Activated naive CD4-positive, alpha-beta T cell treated with Interleukin-2 at 50 U/mL for 16 hours (primary cell): ENCODE measurements around the gene SCGN.
"Not testable (repeated sequence)": the region's sequence is repeated elsewhere in the genome, so short reads cannot be mapped to it uniquely, and the experiment has no call there.

Source experiments
- DNase-seq: peaks from one replicate; pipeline ENCODE4 v3.0.0-alpha.2; 2020

SCGN gene

DNA sequence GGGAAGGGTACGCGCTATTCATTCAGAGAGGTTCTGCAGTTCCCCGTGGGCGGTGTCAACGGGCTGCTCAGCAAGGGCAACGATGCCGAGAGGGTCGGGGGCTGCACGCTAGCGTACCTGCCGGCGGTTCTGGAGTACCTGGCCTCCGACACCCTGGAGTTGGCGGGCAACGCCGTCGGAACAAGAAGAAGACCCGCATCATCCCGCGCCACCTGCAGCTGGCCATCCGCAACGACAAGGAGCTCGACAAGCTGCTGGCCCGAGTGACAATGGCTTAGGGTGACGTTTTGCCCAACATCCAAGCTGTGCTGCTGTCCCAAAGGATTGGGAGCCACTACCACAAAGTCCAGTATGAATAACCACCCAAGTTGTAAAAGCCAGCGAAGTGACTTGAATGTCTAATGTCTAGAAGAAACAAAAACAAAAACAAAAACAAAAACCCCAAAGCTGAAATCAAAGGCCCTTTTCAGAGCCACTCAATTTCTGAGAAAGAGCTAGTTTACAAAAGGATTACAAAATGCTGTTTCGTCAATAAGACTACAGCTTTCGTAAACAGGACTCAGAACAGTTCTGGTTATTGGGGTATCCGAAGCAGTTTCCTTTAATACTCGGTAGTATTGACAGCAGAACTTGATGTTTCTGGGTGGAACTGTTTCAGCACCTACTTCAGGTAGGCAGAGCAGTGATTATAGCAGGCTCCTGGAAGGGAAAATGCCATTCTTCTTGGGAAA lies 80.6 kb downstream of the SCGN start:
- DNase-seq: no peak

- DNase-seq: no peak
Observed at GRCh38 chr6:25735261-25735660, 83.2 kb downstream of the SCGN start.

- DNase-seq: no peak
Observed at GRCh38 chr6:25743868-25744267, 91.9 kb downstream of the SCGN start.

GRCh38 chr6:25745836-25746235 lies 93.8 kb downstream of the SCGN start:
- no peak for DNase-seq

DNA sequence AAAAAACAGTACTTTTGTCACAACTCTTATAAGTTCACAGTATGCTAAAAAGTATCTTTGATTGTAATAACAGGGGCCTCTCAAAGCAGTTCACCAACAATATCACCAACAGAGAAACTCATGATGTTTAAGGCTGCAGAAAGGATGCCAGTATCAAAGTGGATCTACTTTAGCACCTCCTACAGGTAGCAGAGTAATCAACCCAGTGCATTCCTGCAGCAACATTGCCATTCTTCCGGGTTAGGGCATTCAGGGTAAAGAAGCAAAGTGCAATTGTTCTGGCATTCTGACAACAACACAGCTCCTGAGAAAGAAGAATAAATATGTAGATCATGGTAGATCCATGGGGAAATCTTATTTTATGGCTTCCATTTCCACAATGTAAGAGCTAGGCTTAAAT lies 95.0 kb downstream of the SCGN start:
- no peak for DNase-seq

- DNase-seq: no peak
Observed at GRCh38 chr6:25747477-25747876, 95.5 kb downstream of the SCGN start.

- no peak for DNase-seq
Observed at GRCh38 chr6:25748049-25748448, 96.0 kb downstream of the SCGN start.

GRCh38 chr6:25748601-25749517 lies 96.8 kb downstream of the SCGN start:
- not testable (repeated sequence) for DNase-seq

DNA sequence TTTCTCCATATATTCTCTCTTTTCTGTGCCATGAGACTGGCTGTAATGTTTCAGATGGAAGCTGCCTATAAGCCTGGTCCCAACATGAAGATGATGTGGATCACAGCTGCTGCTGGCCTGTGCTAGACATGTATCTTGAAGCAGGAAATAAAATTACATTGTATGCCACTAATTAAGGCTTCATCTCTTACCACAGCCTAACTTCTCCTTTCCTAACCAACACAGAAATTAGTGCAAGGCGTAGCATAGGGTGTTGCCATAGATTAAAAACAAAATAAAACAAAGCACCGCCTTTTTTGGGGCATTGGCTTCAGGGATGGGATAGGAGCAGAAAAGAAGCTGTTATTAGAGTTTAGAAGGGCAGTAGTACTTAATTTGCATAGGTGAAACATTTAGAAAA lies 97.8 kb downstream of the SCGN start:
- no peak for DNase-seq

GRCh38 chr6:25750906-25751305 lies 98.9 kb downstream of the SCGN start:
- no peak for DNase-seq
